HL-60/S4 treated with phorbol 12-myristate 13-acetate at 8.2 ng/mL for 4 days and 3 days (cell line): ENCODE data around the gene GRIK2.
"Not testable (repeated sequence)": the region's sequence is repeated elsewhere in the genome, so short reads cannot be mapped to it uniquely, and the experiment has no call there.

Source experiments
- in situ Hi-C: fragments of 300-500 bp; cut with MboI; formaldehyde crosslinking; loops from 2 replicates; pipeline ENCODE4 v1.15.0; 2022; ENCODE audit warnings: low sequenced_read_pairs

The GRIK2 gene

GRCh38 chr6:101393251-101393828, at the start of gene GRIK2:
Gene GRIK2, plus strand, starts transcription at chr6:101393708.
- in situ Hi-C loops, result no loop called here

- in situ Hi-C loops, result no loop called here
These were observed 48.6 kb upstream of the GRIK2 start for GRCh38 chr6:101344885-101345284.

- in situ Hi-C loops, result no loop called here
These were observed 44.7 kb upstream of the GRIK2 start for GRCh38 chr6:101348816-101349215.

GRCh38 chr6:101350631-101351030, 42.9 kb upstream of the GRIK2 start:
- in situ Hi-C loops, result not testable (repeated sequence)

DNA sequence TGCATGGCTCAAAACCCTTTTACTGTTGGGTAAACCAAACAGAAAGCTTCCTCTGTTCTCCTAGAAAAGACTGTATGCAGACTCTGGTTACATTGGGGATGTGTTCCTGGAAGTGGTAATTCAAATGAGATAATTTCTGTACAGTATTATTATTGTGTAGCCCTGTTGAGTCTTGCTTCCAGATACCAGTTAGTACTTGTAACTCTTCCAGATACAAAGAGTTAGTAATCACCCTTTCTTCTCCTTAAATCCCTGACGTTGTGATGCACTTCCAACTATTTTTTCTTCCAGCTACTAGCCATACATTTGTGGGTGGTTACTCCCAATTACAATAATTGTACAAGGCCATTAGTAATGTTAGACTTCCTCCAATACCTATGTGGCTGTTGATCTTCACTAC, 42.3 kb upstream of the GRIK2 start:
- in situ Hi-C loops, result no loop called here

- in situ Hi-C loops, result no loop called here
These were observed 41.2 kb upstream of the GRIK2 start for GRCh38 chr6:101352316-101352715.

DNA sequence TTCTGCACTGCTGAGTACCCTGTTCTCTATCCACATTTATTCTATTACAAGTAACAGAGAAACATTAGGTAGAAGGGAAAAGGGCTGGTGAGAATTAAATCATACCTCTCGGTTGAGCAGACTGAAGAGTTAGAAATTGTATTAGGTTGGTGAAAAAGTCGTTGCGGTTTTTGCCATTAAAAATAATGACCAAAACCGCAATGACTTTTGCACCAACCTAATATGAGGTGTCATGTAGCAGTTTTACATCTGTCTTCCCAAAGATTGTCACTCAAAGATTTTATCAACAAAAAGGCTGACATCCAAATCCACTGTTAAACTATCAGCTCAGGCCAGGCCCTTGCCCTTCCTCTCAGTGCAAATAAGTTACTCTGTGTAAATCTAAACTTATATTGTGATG, 28.3 kb upstream of the GRIK2 start:
- in situ Hi-C loops, result no loop called here

DNA sequence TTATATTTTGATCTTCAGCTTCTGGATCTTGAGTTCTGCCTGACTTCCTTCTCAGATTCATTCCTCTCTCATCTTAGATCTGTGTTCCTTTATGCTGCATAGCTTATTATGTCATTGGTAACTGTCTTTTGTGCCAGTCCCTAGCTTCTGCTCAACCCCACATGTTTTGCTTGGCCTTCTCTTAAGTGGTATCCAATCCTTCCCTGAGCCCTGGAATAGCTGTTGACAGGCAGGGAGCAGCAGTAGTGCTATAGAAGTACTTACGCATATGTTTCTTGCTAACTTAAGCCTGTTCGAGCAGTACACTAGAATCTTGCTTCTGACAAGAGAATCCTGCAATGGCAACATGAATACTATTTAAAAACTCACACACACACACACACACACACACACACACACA, 13.6 kb upstream of the GRIK2 start:
- in situ Hi-C loops, result no loop called here

DNA sequence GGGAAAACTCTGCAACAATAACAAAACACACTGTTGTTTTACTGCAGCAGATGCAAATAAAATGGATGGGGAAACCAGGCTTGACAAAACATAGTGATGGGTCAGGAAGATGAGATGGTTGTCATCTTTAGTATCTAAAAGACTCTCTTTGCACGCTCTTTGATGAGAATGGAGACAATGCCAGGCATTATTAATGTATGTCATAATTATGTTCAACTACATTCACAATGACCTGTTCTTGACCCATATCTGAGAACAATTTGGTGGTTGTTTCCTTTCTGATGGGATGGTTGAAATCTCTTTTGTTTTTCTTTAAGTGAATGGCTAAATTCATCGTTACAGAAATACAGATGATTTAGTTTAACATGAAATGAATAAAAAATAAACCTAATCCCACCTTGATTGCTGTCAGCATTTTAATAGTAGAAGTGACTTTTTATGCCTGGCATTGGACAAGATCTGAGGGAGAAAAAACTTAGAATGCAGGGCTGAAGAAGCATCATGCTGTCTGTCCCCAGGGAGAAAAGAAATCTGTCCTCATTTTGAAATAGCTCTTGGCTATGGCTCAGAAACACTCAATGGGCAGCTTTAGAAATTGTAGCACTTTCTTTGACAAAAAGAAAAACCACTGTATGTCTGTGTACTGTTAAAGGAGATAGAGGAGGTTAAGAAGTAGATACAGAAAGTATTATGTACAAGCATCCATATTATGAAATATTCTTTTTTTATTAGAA, 12.4 kb upstream of the GRIK2 start:
- in situ Hi-C loops, result no loop called here

DNA sequence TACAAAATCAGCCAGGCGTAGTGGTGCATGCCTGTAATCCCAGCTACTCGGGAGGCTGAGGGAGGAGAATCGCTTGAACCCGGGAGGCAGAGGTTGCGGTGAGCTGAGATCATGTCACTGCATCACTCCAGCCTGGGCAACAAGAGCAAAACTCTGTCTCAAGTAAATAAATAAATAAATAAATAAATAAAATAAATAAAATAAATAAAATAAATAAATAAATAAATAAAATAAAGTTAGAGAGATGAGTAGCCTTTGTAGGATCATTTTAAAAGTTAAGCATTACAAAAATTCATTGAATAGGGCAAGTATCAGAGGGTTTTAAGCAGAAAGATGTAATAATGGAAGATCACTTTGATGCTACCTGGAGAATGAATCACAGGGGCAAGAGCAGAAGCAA, 9.8 kb upstream of the GRIK2 start:
- in situ Hi-C loops, result not testable (repeated sequence)

DNA sequence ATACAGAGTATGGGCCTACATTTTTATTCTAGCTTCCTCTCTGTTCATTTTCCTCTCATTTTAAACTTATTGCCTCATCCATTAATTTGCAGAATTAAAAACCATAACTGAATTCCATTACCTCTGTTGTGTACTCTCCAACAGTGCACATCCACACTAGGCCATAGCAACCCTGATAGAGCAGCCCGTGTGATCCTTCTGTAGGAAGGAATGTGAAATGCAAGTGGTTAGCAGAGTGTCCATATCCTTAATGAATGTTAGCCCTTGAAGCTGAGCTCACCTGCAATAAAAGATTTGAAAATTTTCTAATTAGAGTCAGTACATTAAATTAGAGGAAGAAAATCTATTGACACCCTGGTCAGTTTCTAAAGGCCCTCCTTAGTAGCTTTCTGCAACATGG, 6.5 kb upstream of the GRIK2 start:
- in situ Hi-C loops, result no loop called here

GRCh38 chr6:101391772-101392585, 1.5 kb upstream of the GRIK2 start:
- in situ Hi-C loops, result no loop called here

- in situ Hi-C loops, result no loop called here
These were observed 800 bp upstream of the GRIK2 start for GRCh38 chr6:101392586-101393230.

DNA sequence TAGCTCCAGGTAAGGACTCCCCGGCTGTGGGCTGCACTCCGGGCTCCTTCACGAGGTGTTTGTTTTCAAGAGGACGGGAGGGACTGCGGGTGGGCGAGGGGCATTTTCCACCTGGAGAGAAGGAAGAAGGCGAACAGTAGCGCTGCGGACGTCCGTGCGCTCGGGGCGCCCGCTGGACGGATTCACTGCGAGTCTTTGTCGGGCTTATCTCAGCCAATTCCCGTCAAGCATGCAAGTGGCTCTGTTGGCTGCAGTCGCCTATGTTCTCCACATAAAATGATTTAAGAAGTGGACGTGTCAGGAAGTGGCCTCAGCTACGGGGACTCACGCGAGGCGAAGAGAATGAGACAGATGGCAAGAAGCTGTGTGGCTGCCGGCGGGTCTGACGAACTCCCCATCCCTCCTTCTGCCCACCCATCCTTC, 332 bp downstream of the GRIK2 start:
- in situ Hi-C loops, result no loop called here

- in situ Hi-C loops, result no loop called here
These were observed 1.4 kb downstream of the GRIK2 start for GRCh38 chr6:101394936-101395335.

DNA sequence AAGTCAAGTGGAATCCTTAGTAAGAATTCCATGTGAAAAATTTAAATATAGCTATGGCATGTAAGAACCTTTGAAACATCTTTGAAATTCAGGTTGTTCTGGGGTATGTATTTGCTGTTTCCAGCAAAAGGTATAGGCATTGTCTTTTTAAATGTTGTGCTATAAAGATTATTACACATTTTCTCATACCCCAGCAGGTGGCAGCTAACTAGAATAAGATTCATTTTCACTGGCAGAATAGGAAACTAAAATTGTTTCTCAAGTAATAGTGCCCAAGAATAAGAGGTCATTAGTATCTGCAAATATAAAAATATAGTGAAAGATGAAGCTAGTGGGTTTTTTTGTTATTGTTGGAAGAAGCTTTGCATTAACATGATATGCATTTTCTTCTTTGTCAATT, 1.8 kb downstream of the GRIK2 start:
- in situ Hi-C loops, result no loop called here

DNA sequence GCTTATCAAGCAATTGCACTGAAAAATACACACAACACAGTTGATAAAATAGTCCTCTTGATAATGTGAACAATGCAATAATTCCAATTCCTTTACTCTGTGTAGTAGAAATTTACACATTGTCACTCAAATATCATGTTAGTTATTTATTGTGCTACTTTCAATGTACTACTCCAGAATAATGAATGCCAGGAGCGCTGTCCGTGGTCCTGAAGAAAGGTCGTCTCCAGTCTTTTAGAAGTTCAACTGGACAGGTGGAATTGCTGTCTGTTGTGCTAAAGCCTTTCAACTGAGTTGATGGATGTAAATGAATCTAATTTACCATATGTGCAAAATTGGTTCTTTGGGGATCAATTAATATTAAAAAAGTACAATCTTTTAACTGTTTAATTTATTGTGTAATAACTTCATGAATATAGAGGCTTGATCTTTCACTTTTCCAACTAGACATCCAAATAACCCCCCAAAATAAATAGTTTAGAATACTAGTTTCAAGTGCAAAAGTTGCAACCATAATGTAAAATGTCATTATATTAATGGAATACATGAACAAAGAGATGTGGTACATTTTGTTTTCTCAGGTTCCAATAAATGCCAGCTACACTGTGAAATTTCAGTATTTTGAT, 3.2 kb downstream of the GRIK2 start:
- in situ Hi-C loops, result no loop called here

DNA sequence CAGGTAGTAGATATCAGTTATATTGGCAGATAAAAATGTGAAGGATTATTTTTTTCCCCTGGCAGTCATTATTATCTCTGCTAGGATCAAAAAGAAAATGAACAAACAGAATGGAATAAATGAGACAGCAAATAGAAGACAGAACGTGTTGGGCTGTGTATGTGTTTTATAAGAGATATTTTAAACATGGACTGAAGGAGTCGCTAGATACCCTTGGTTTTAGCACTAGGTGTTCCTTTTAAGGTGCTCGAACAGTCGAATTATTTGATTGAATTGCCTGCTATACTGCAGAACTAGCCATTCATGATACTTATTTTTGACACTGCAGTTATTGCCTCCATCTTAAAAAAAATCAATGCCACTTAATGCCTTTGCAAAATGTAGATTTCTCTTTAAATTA, 3.7 kb downstream of the GRIK2 start:
- in situ Hi-C loops, result no loop called here

DNA sequence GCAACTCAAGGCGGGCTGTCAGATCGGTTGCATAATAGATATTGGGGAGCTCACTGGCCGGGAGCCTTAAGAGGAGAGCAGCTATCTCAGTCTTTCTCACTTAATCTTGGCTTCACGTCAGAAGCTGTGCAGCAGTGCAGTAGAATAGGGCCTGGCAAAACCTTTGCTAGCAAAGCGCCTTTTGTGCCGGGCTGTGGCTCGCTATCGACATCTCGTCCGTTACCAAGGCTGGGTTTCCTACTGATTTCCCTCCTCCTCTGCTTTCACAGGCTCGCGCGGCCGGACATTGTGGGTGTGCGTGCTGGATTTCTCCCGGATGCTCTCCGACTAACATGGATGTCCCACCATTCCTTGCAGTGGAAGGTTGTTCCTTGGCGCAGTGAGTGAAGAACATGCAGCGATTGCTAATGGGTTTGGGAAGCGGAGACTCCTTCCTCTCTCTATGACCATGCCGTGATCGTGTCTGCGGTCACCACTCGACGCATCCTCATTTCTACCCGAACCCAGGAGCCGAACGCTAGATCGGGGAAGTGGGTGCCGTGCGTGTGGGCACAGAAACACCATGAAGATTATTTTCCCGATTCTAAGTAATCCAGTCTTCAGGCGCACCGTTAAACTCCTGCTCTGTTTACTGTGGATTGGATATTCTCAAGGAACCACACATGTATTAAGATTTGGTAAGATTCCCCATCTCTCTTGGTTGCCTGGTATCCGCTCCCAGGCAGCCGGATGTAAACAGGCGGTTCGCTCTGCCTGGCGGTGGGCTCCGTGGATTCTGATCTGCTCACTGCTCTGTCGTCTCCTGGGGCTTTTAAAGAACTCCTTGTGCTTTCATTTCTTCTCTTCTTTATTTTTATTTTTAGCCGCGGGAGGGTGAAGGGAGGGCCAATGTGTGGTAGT, 5.5 kb downstream of the GRIK2 start:
- in situ Hi-C loops, result no loop called here

- in situ Hi-C loops, result no loop called here
These were observed 6.2 kb downstream of the GRIK2 start for GRCh38 chr6:101399616-101400162.
